GM12874 (cell line): Measurements from ENCODE around the gene CCDC97.

Experiments used
- TF ChIP-seq, protein P1 (sequence below): IDR thresholded peaks from 2 replicates; pipeline ENCODE4 v1.5.1; 2011; ENCODE audit warnings: low read depth, mild to moderate bottlenecking, control low read depth, low read length, moderate library complexity; ENCODE audit not compliant: insufficient read depth

CCDC97 gene

GRCh38 chr19:41356984-41357739 lies 47.2 kb downstream of the CCDC97 start:
- TF ChIP-seq, protein P1, sequence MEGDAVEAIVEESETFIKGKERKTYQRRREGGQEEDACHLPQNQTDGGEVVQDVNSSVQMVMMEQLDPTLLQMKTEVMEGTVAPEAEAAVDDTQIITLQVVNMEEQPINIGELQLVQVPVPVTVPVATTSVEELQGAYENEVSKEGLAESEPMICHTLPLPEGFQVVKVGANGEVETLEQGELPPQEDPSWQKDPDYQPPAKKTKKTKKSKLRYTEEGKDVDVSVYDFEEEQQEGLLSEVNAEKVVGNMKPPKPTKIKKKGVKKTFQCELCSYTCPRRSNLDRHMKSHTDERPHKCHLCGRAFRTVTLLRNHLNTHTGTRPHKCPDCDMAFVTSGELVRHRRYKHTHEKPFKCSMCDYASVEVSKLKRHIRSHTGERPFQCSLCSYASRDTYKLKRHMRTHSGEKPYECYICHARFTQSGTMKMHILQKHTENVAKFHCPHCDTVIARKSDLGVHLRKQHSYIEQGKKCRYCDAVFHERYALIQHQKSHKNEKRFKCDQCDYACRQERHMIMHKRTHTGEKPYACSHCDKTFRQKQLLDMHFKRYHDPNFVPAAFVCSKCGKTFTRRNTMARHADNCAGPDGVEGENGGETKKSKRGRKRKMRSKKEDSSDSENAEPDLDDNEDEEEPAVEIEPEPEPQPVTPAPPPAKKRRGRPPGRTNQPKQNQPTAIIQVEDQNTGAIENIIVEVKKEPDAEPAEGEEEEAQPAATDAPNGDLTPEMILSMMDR: no peak

GRCh38 chr19:41357746-41358145 lies 47.8 kb downstream of the CCDC97 start:
- TF ChIP-seq, protein P1: no peak

GRCh38 chr19:41359741-41360140 lies 49.8 kb downstream of the CCDC97 start:
- TF ChIP-seq, protein P1: no peak

DNA sequence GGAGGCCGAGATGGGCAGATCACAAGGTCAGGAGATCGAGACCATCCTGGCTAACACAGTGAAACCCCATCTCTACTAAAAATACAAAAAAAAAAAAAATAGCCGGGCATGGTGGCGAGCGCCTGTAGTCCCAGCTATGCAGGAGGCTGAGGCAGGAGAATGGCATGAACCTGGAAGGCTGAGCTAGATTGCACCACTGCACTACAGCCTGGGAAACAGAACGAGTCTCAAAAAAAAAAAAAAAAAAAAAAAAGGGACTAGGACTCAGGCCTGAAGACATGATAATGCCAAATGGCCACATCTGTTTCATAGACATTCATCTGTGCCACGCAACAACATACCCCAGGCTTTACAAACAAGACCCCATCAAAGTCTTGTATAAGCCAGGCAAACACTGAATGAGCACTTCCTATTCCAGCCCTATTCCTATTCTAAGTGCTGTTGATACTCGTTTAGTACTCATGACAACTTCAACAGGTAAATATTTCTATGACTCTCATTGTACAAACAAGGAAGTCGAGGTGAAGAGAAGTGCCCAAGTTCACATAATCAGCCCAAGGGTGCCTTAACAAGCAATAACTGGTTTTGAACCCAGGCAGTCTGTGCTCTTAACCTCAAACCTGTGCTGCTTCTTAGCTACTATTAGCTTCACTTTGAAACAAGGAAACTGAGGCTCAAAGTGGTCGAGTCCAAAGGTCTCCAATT lies 52.3 kb downstream of the CCDC97 start:
- TF ChIP-seq, protein P1: no peak

DNA sequence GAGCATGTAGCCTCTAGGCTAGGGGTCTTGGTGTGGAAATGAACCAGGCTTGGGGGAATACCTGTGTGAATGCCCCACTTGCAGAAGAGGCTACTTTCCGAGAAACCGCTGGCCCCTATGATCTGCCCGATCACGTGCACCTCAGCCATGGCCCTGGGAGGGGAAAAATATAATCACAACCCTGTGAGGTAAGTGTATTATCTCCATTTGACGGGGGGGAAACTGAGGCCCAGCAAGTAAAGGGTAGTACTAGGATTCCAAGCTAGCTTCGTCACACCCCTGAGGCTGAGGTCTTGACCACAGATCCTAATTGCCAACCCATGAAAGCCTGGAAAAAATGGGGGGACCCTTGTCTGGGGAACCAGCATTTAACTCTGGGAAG lies 53.4 kb downstream of the CCDC97 start:
- TF ChIP-seq, protein P1: no peak

DNA sequence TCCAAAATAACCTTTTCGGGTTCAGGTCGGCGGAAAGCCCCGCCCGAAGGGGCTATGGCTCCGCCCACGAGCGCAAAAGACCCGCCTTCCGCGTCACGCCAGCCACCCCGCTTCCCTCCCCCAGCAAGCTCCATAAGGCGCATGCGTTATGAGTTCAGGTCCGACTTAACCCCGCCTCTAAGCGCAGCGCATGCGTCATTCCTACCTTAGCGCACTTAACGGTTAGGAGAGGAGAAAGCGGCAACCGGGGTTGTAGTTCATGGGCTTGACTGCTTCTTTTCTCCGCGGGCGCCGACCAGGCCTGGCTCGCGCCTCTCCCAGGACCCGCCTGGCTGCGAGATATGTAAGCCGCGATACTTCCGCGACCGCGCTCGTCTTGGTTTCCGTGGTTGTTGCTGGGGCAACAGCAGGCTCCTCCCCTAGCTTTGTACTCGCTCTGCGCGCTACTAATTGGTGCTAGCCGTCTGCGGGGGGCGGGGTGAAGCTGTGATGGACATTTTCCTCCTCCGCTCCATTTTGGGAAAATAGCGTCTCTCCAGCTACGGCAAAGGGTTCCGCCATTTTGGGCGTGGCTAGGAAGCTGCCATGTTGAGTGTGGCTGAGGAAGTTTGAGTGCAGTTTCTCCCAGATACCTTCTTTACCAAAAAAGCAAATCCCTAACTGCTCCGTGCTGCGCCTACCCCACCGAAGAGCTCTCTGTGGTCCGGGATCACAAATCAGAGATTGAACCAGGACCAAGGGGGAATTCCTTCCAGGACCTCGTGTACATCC lies 54.0 kb downstream of the CCDC97 start, which contains the start of gene B9D2:
Gene B9D2 (minus strand): TSS at position 397 of the 771 bp plus-strand sequence. CDS start 630 bp downstream, outside the sequence.
- TF ChIP-seq, protein P1: no peak
